ENCODE data around the gene NFIB.

Gene NFIB

DNA sequence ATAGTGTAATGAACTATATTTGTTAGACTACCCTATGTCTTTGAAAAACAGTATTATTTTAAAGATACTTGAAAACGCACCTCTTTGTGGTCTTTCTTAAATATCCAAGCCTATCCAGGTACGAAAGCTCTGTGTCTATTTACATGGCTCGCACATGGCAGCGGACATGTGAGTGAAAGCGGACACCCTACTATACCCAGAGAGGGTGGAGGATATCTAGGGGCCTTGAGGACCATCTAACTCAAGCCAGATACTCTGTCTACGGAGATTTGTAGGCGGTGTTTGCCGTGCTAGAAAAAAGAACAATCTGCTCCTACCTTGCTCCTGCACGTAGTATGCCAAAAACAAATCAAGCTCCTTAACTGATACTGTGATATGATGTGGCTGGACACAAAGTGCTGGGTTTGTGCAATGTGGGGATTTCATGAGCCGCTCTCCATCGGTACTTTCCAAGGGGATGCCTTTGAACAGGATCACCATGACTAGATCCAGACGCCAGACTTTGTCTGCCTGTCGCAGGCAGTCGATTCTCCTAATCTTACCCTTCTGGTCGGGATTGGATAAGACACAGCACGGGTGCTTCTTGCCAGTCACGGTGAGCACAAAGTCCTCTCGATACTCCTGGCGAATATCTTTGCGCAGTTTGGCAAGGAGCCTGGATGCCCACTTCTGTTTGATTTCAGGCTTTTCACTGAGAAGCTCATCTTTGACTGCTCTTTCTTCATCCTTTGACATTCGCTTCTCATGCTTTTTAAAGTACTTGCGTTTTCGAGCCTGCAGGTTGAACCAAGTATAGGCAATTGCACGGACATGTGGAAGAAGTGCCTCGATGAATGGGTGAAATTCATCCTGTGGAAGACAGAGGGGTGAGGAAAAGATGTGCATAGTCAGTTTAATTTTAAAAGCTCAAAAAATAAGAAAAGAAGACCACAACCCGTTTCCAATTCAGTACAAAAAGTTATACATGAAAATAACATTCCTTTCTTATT lies 7.0 kb downstream of the NFIB start:
- no peaks in the 10 kb centered on the region for H3K9me3 ChIP-seq (replicated peaks in 1 of 11)
- TF ChIP-seq Cebpa-rat (IDR thresholded peaks at IDR 0.05): no peak
- no peak overlapping the region for H3K4me2 ChIP-seq
- H3K4me1 ChIP-seq: peaks cover 0 to 12% (median 5%) of the 10 kb centered on the region in 10 experiments; a peak in 9 of 20 replicates
- no peak overlapping the region for H3K27ac ChIP-seq
- no peak overlapping the region for H3K4me3 ChIP-seq
- H3K9ac ChIP-seq: no peak overlapping the region
- no peaks in the 10 kb centered on the region for H4K20me1 ChIP-seq
- no peaks in the 10 kb centered on the region for H3K27me3 ChIP-seq
- H3K36me3 ChIP-seq: no peaks in the 10 kb centered on the region

DNA sequence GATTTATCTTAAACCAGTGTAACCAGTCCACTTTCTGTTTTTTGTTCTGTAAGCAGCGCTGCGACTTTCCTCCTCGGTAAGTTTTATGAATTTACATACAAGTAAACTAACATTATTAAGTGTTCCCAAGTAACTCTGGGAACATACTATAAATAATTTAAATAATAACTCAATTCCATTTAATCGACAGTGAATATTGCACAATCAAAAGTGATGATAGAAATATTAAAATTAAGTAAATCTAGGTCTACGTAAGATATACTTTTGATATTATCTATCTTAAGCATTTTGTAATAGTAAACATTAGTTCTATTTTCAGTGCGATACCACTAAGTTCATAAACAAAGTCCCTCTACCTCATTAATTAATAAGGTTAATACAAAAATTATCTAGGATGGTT lies 7.8 kb downstream of the NFIB start:
- Histone ChIP-seq H3K4me1 (peaks cover 0 to 12% (median 5%) of the 10 kb centered on the region in 10 experiments; a peak in 9 of 20 replicates), H3K36me3 (no peaks in the 10 kb centered on the region), H4K20me1 (no peaks in the 10 kb centered on the region), H3K4me2 (no peak overlapping the region), H3K9ac (no peak overlapping the region), H3K9me3 (replicated peaks in 1 of 11) (no peaks in the 10 kb centered on the region), H3K4me3 (no peak overlapping the region), H3K27ac (no peak overlapping the region), H3K27me3 (no peaks in the 10 kb centered on the region)
- 0 out of 22 replicates have a peak, but pooled peaks of 1 of the 11 experiments have one; percentile 19 for TF ChIP-seq Cebpa-rat (IDR thresholded peaks at IDR 0.05)

DNA sequence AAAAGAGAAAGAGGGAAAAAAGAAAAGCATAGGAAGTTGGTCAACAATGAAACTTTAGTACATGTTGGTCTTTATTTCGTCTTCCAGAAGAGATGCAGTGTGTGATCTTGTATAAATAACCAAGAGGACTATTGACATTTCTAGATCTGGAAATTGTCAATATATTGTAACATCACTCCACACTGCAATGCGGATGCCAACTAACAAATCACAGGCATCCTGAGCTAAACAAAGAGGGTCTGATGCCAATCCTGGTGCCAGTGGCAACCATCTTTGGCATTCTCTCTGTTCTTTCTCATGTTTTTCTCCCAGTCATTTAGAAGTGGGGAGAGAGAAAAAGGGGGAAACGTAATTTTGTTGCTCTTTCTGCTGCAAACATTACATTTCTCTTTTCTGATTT lies 9.7 kb downstream of the NFIB start:
- no peak overlapping the region for H3K27ac ChIP-seq
- peaks cover 0 to 3% (median under 1%) of the 10 kb centered on the region in 10 experiments; a peak in 6 of 20 replicates for H3K4me1 ChIP-seq
- H3K4me3 ChIP-seq: no peak overlapping the region
- H4K20me1 ChIP-seq: no peaks in the 10 kb centered on the region
- H3K36me3 ChIP-seq: no peaks in the 10 kb centered on the region
- no peak for TF ChIP-seq Cebpa-rat (IDR thresholded peaks at IDR 0.05)
- no peaks in the 10 kb centered on the region for H3K9me3 ChIP-seq (replicated peaks in 1 of 11)
- no peak overlapping the region for H3K9ac ChIP-seq
- no peaks in the 10 kb centered on the region for H3K27me3 ChIP-seq
- H3K4me2 ChIP-seq: no peak overlapping the region

DNA sequence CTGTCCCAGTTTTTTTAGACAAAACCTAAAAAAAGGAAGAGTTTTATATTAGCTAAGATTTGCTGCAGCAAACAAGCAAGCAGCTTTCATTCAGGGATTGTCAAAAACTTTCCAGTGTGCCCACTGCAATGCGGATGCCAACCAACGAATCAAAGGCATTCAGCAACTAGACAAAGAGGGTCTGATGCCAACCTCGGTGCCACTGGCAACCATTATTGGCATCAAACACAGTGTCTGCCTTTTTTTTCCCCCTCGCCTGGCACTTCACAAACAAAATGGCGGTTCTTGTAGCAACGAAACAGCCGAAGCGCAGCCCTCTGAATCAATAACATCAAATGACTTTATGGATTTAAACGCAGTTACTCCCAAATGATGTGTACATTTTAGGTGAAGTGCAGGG lies 10.4 kb downstream of the NFIB start:
- Histone ChIP-seq H3K4me1 (no peaks in the 10 kb centered on the region), H3K4me3 (no peak overlapping the region), H3K4me2 (no peak overlapping the region), H3K9me3 (replicated peaks in 1 of 11) (no peaks in the 10 kb centered on the region), H3K27me3 (no peaks in the 10 kb centered on the region), H3K27ac (no peak overlapping the region), H4K20me1 (no peaks in the 10 kb centered on the region), H3K9ac (no peak overlapping the region), H3K36me3 (no peaks in the 10 kb centered on the region)
- TF ChIP-seq Cebpa-rat (IDR thresholded peaks at IDR 0.05): no peak

DNA sequence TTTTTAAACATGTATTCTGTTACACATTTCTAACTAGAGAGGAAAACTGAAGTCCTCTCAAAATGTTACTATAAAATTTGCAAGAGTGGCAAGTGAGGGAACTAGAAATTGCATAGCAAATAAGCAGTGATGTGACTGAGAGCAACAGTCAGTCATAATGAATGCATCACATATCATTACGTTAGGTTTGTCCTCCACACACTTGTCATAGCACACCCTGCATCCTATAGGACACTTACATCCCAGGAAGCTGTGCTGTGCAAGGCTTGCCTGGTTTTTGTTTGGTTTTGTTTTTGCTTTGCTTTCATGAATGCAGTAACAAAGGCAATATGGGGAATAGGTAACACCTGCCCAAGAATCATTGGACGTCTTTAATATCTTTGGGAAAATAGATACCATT lies 10.8 kb downstream of the NFIB start:
- H3K27ac ChIP-seq: no peak overlapping the region
- no peaks in the 10 kb centered on the region for H3K36me3 ChIP-seq
- no peaks in the 10 kb centered on the region for H4K20me1 ChIP-seq
- no peak for TF ChIP-seq Cebpa-rat (IDR thresholded peaks at IDR 0.05)
- no peaks in the 10 kb centered on the region for H3K4me1 ChIP-seq
- H3K4me3 ChIP-seq: no peak overlapping the region
- no peaks in the 10 kb centered on the region for H3K9me3 ChIP-seq (replicated peaks in 1 of 11)
- no peaks in the 10 kb centered on the region for H3K27me3 ChIP-seq
- no peak overlapping the region for H3K4me2 ChIP-seq
- no peak overlapping the region for H3K9ac ChIP-seq

DNA sequence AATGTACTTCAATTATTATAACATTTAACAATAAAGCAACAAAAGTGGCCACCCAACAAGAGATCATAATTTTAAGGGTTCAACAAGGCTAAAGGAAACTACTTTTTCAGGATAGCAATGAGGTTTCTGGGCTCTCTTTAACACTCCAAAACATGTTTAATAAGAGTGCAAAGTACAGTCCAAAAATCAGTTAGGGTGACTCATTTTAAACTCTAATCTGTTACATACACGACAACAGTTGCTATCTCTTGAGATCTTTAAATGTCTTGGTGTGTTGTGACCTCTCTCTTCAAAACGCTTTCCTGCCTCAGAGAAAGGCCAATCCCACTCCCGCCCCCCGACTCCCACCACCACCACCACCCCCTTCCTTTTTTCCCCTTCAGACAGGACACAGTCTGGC lies 11.5 kb downstream of the NFIB start:
- Histone ChIP-seq H3K36me3 (no peaks in the 10 kb centered on the region), H3K4me2 (no peak overlapping the region), H3K9me3 (replicated peaks in 1 of 11) (no peaks in the 10 kb centered on the region), H4K20me1 (no peaks in the 10 kb centered on the region), H3K27me3 (no peaks in the 10 kb centered on the region), H3K9ac (no peak overlapping the region), H3K27ac (no peak overlapping the region), H3K4me3 (no peak overlapping the region), H3K4me1 (no peaks in the 10 kb centered on the region)
- TF ChIP-seq Cebpa-rat (IDR thresholded peaks at IDR 0.05): no peak

DNA sequence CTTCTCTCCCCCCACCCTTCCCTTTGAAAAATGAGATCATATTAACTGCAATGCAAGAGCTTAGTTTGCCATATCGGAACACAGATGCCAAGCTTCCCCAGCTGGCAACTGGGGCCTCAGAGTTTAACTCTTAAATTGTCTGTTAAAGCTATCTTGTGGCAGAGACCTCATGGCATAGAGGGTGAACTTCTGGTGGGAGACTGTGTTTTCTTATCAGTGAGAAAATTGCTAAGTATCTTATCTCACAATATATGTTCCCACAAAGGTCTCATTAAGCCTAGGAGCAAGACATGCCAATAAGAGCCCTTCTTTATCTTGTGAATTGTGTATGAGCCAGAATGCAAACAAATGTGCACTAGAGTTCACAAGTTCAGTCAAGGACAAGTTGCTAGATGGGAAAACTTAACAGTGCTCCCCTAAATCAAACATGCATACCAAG lies 12.3 kb downstream of the NFIB start:
- no peak overlapping the region for H3K27ac ChIP-seq
- no peaks in the 10 kb centered on the region for H3K36me3 ChIP-seq
- H3K4me2 ChIP-seq: no peak overlapping the region
- H3K9me3 ChIP-seq (replicated peaks in 1 of 11): no peaks in the 10 kb centered on the region
- no peaks in the 10 kb centered on the region for H3K27me3 ChIP-seq
- TF ChIP-seq Cebpa-rat (IDR thresholded peaks at IDR 0.05): no peak
- H3K4me1 ChIP-seq: no peaks in the 10 kb centered on the region
- no peaks in the 10 kb centered on the region for H4K20me1 ChIP-seq
- H3K9ac ChIP-seq: no peak overlapping the region
- no peak overlapping the region for H3K4me3 ChIP-seq

DNA sequence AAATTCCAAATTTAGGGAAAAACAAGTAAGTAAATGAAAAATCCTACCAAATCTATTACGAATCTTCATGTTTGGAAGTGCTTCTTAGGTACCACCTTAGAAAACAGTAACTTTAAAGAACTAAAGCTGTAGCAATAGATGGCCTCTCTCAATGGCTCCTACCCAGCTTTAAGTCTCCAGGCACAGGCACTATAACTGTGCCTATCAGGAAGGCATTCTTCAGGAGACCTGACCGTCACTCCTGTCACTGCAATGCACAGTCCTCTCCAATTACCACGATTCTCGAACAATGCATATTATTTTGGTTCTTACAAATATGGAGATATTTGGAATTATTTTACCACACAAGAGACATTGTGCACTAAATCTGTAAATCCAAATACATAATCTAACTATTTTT lies 12.9 kb downstream of the NFIB start:
- no peak overlapping the region for H3K27ac ChIP-seq
- TF ChIP-seq Cebpa-rat (IDR thresholded peaks at IDR 0.05): no peak

DNA sequence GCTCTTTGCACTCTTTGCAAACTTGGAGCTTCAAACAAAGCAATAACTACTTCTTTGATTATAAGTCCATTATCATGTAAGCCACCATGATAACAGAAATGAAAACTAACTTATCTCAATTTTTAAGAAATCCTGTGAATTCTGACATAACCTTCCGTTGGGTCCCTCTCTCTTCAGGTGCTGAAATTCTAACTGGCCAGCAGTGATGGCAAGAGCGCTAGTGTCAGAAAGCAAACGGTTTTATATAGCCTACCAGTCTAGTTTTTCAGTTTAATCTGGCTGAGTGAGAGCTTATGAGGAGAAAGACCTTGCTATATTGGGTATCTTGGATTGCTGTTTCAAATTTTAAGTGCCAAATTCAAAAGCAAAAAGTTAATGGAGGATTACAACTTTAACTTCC lies 13.4 kb downstream of the NFIB start:
- Histone ChIP-seq H3K4me1 (no peaks in the 10 kb centered on the region), H3K36me3 (no peaks in the 10 kb centered on the region), H3K4me3 (no peak overlapping the region), H4K20me1 (no peaks in the 10 kb centered on the region), H3K9ac (no peak overlapping the region), H3K4me2 (no peak overlapping the region), H3K27ac (no peak overlapping the region), H3K27me3 (no peaks in the 10 kb centered on the region), H3K9me3 (replicated peaks in 1 of 11) (no peaks in the 10 kb centered on the region)
- no peak for TF ChIP-seq Cebpa-rat (IDR thresholded peaks at IDR 0.05)

More for the DNA sequence above, 12.9 kb downstream of the NFIB start:
- no peaks in the 10 kb centered on the region for H3K4me1 ChIP-seq
- H3K9ac ChIP-seq: no peak overlapping the region
- no peak overlapping the region for H3K4me2 ChIP-seq
- no peaks in the 10 kb centered on the region for H3K27me3 ChIP-seq
- H3K36me3 ChIP-seq: no peaks in the 10 kb centered on the region
- no peaks in the 10 kb centered on the region for H4K20me1 ChIP-seq
- H3K9me3 ChIP-seq (replicated peaks in 1 of 11): no peaks in the 10 kb centered on the region
- no peak overlapping the region for H3K4me3 ChIP-seq

DNA sequence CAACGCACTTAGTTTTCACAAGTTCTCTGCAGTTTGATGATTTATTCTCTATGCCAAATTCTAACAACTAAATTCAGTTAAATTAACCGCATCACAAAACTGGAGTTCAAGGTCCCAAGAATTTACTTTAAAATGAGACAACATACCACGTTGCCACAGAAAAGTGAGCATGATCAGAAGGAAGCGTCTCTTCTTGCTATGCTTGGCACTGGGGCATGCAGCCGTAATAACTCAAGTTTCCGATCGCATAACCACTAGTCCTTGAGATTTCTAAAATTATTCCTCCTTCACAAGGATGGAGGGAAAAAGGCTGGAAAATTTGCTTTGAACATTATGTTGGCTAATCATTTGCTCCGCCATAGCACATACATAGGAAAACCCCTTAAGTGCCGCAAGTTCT lies 13.9 kb downstream of the NFIB start:
- Histone ChIP-seq H3K36me3 (no peaks in the 10 kb centered on the region), H4K20me1 (no peaks in the 10 kb centered on the region), H3K9me3 (replicated peaks in 1 of 11) (no peaks in the 10 kb centered on the region), H3K4me3 (no peak overlapping the region), H3K27ac (no peak overlapping the region), H3K4me2 (no peak overlapping the region), H3K4me1 (no peaks in the 10 kb centered on the region), H3K27me3 (no peaks in the 10 kb centered on the region), H3K9ac (no peak overlapping the region)
- TF ChIP-seq Cebpa-rat (IDR thresholded peaks at IDR 0.05): no peak

Measured in BLaER1 treated with 17β-estradiol and CSF1 and Interleukin-3, amounts not matched to agents 10 nM and 100 nM (cell line).